ENCODE results near the gene HSPA4. TPM values are rescaled to one million over a fixed set of nuclear protein-coding genes. Genes with fewer than 3 reads are reported as not detected.

The HSPA4 gene
- total RNA-seq, 2 donors from 2014 or later = 95.5 to 190 TPM

Other genes starting within 250 kb of the HSPA4 start
- not detected for gene SOWAHA, start 238.7 kb upstream of the HSPA4 start, total RNA-seq
- 1 to 10 TPM in 1 of 2 donors, under 1 TPM in 1; 0.54 to 3.4 TPM for gene SHROOM1, start 221.4 kb upstream of the HSPA4 start, total RNA-seq
- gene GDF9, start 185.5 kb upstream of the HSPA4 start, total RNA-seq = under 1 TPM; 0.26 to 0.69 TPM
- 100 to 1,000 TPM; 219 to 408 TPM for gene UQCRQ, start 185.4 kb upstream of the HSPA4 start, total RNA-seq
- gene LEAP2, start 178.3 kb upstream of the HSPA4 start, total RNA-seq = 1 to 10 TPM; 1.8 to 2.9 TPM
- 10 to 100 TPM; 33.3 to 72.3 TPM for gene AFF4, start 88.4 kb upstream of the HSPA4 start, total RNA-seq
- 10 to 100 TPM; 19.4 to 23.3 TPM for gene ZCCHC10, start 25.5 kb upstream of the HSPA4 start, total RNA-seq